DMS53 (cell line): ENCODE results near the gene PIGB.
"Not testable (repeated sequence)": the region's sequence is repeated elsewhere in the genome, so short reads cannot be mapped to it uniquely, and the experiment has no call there.

Source experiments
- DNase-seq: peaks from one replicate; lab custom pipeline; 2025; lab: John Stamatoyannopoulos, UW

The PIGB gene

GRCh38 chr15:55297315-55297714 is 21.7 kb upstream of the PIGB start:
- no peak for DNase-seq

- not testable (repeated sequence) for DNase-seq
Observed at GRCh38 chr15:55302801-55303200, 16.2 kb upstream of the PIGB start.

- no peak for DNase-seq
Observed at GRCh38 chr15:55319537-55320237, 665 bp downstream of the PIGB start.

GRCh38 chr15:55320238-55320550 is 1.2 kb downstream of the PIGB start:
- DNase-seq = no peak

- DNase-seq = no peak
Observed at GRCh38 chr15:55320963-55321362, 1.9 kb downstream of the PIGB start.

GRCh38 chr15:55322467-55322866 is 3.4 kb downstream of the PIGB start:
- DNase-seq = no peak

GRCh38 chr15:55327387-55327786 is 8.4 kb downstream of the PIGB start:
- no peak for DNase-seq

- no peak for DNase-seq
Observed at GRCh38 chr15:55334371-55334770, 15.3 kb downstream of the PIGB start.

- DNase-seq = peak; percentile 8
Observed at GRCh38 chr15:55334997-55335396, 16.0 kb downstream of the PIGB start.

- DNase-seq = no peak
Observed at GRCh38 chr15:55337160-55337559, 18.1 kb downstream of the PIGB start.

- no peak for DNase-seq
Observed at GRCh38 chr15:55343168-55343567, 24.1 kb downstream of the PIGB start.

GRCh38 chr15:55344206-55344605 is 25.2 kb downstream of the PIGB start:
- DNase-seq = no peak

GRCh38 chr15:55348281-55348778 is 29.3 kb downstream of the PIGB start:
- DNase-seq = no peak

GRCh38 chr15:55349282-55349681 is 30.3 kb downstream of the PIGB start:
- DNase-seq = no peak

- no peak for DNase-seq
Observed at GRCh38 chr15:55353025-55353424, 34.0 kb downstream of the PIGB start.

GRCh38 chr15:55356985-55357585 is 38.1 kb downstream of the PIGB start:
- DNase-seq = no peak

GRCh38 chr15:55357774-55358173 is 38.8 kb downstream of the PIGB start:
- DNase-seq = no peak

- no peak for DNase-seq
Observed at GRCh38 chr15:55358471-55358870, 39.4 kb downstream of the PIGB start.

GRCh38 chr15:55360256-55360655 is 41.2 kb downstream of the PIGB start:
- no peak for DNase-seq

GRCh38 chr15:55361048-55361447 is 42.0 kb downstream of the PIGB start:
- DNase-seq = no peak

- no peak for DNase-seq
Observed at GRCh38 chr15:55362641-55363040, 43.6 kb downstream of the PIGB start.

GRCh38 chr15:55366981-55367380 is 48.0 kb downstream of the PIGB start:
- no peak for DNase-seq

- no peak for DNase-seq
Observed at GRCh38 chr15:55372701-55373440, 53.8 kb downstream of the PIGB start.
